SH-SY5Y (cell line): Measurements from ENCODE around the gene CD47.

Experiments used
- GATA2 ChIP-seq: IDR thresholded peaks from 2 replicates; pipeline ENCODE4 v1.6.1; 2011; ENCODE audit warnings: mild to moderate bottlenecking, low read depth, low read length
- GATA3 ChIP-seq: IDR thresholded peaks from 2 replicates; pipeline ENCODE4 v1.6.1; 2011; ENCODE audit warnings: low read depth, mild to moderate bottlenecking, low read length, moderate library complexity

GRCh38 chr3:107994181-107994580, 96.7 kb downstream of the CD47 start:
- TF ChIP-seq GATA2 = no peak
- TF ChIP-seq GATA3 = no peak
